Heart right ventricle (tissue), 16 donors: Measurements from ENCODE around the gene YPEL2. TPM values are rescaled to one million over a fixed set of nuclear protein-coding genes. Genes with fewer than 3 reads are reported as not detected.

Experiments
- ATAC-seq, 8 donors: fragments of 200-7000 bp; cut with Tn5 transposase; one replicate each; pipeline ENCODE4 v1.9.1; 2020; ENCODE audit warnings: mild to moderate bottlenecking in 8 of 8, moderate library complexity in 8 of 8, moderate number of reproducible peaks in 1 of 8
- DNase-seq, 2 donors: peaks; one replicate each; pipeline ENCODE4 v3.0.0-alpha.2; 2020
- H3K27ac ChIP-seq, 10 donors: fragments of 200-600 bp; sonication (generic) in 2 of 10; one replicate each; pipeline versions ENCODE4 v1.5.0 to v1.8.0; 2020 to 2022; ENCODE audit warnings: mild to moderate bottlenecking in 3 of 10
- H3K27me3 ChIP-seq, 7 donors: fragments of 200-600 bp; one replicate each; pipeline ENCODE4 v1.8.0; 2021 to 2022; ENCODE audit warnings: mild to moderate bottlenecking in 2 of 7
- H3K36me3 ChIP-seq, 9 donors: fragments of 200-600 bp; sonication (generic) in 1 of 9; one replicate each; pipeline versions ENCODE4 v1.5.0 to v1.8.0; 2020 to 2022; ENCODE audit warnings: mild to moderate bottlenecking in 2 of 9
- H3K4me1 ChIP-seq, 9 donors: fragments of 200-600 bp; sonication (generic) in 1 of 9; one replicate each; pipeline versions ENCODE4 v1.5.0 to v1.8.0; 2020 to 2022; ENCODE audit warnings: mild to moderate bottlenecking in 4 of 9
- H3K4me3 ChIP-seq, 10 donors: fragments of 200-600 bp; sonication (generic) in 2 of 10; one replicate each; pipeline versions ENCODE4 v1.5.0 to v1.8.0; 2020 to 2022; ENCODE audit warnings: mild to moderate bottlenecking in 7 of 10, moderate library complexity in 2 of 10
- H3K9me3 ChIP-seq, 11 donors: fragments of 200-600 bp in 10 of 11; sonication (generic) in 2 of 11; one replicate each; pipeline versions ENCODE4 v1.5.0 to v1.8.0; 2013 to 2022; ENCODE audit warnings: mild to moderate bottlenecking in 2 of 11, control low read depth in 1 of 11, moderate library complexity in 1 of 11
- CTCF ChIP-seq, 9 donors: fragments of 200-600 bp; sonication (generic) in 2 of 9; IDR thresholded peaks; one replicate each; pipeline versions ENCODE4 v1.5.0 to v1.8.0; 2021 to 2022; ENCODE audit warnings: antibody characterized with exemption in 9 of 9, mild to moderate bottlenecking in 5 of 9, moderate library complexity in 1 of 9
- WGBS, 2 donors: extraction: QIAGEN DNeasy Blood & Tissue Kit; methylation state at CpG; one replicate each; pipeline ENCODE4 v1.1.7; 2013; ENCODE audit warnings: inconsistent platforms in 1 of 2; 5-methylcytosine and 5-hydroxymethylcytosine counted together
- intact Hi-C, 10 donors: fragments of 100-400 bp; cut with DNase I; formaldehyde crosslinking; loops; one replicate each; pipeline versions ENCODE4 v1.11.1 to v1.14.2; 2022
- polyA plus RNA-seq, 2 donors: library from polyadenylated mRNA; stranded (reverse); fragments of 200-250 nt; gene quantifications; one replicate each; pipeline ENCODE4 v1.2.3, GENCODE V29; 2013
- total RNA-seq, 10 donors: library from RNA; stranded (reverse); fragmentation: NEBNext Ultra II Directional in 3 of 10; extraction: Animal tissue kit (Norgen Biotek cat#: 25700) in 3 of 10; gene quantifications; one replicate each; pipeline versions ENCODE4 v1.2.1 to v1.2.4, GENCODE V29; 2021 to 2023
- donor health status: Arrhythmogenic right ventricular cardiomyopathy.
- donor health status: ischemic (EF 13 %, LVEDD 7.1; RV severe dilation, severe dysfunction).
- donor health status: healthy with polysubstance abuse.
- donor health status: DM: no; HTN: yes; CAD: no.
- donor health status: DM: no; HTN: no; CAD: no.
- donor health status: ischemic (EF 25% LVEDD 6.9; RV normal size, moderate dysfunction).
- donor health status: ischemic (EF 25% LVEDD 5.7; RV mildly dilated, moderate dysfunction).
- donor health status: healthy.
- donor health status: DM: yes; HTN: yes; CAD: no.
- donor health status: Ischemic cardiomyopathy.
- donor health status: ischemic (EF 35%, LVEDD 5.7; RV mildly dilated, moderate dysfunction).
- donor health status: nonischemic (EF 11% LVEDD 7.7; RV severe dilation, severe dysfunction).
- donor health status: DM: yes; HTN: yes; CAD: no.
- donor health status: PGD.
- donor health status: ischemic (EF 29% LVEDD 5.4; RV normal size, mild dysfunction).
- donor health status: nonischemic (EF 23%, LVEDD 6.1; RV moderate dilation, normal function).

YPEL2 gene
- total and polyA plus RNA-seq, 12 donors: 5.0 to 57.1 (median 36.5) TPM

- Histone ChIP-seq H3K27ac (peak overlapping the region; percentile 89 to 97 (median 92)), H3K36me3 (peaks cover 0 to 3% (median 0%) of the 10 kb centered on the region in 9 donors), H3K27me3 (no peaks in the 10 kb centered on the region), H3K9me3 (no peaks in the 10 kb centered on the region), H3K4me3 (no peak overlapping the region), H3K4me1 (peaks cover 70 to 100% (median 99%) of the 10 kb centered on the region in 9 donors)
- no peak for DNase-seq
- WGBS, 2 donors: 53 to 61% methylated on average over 7 of the region's 7 CpGs
- TF ChIP-seq CTCF (IDR thresholded peaks at IDR 0.05): no peak
- ATAC-seq: no peak
- intact Hi-C loops: loop anchor here in 4 of 10 donors (5.0 kb wide), 3 partner anchors 36 to 69 kb away; partner anchors contain the start of gene YPEL2 (in 3 of the 4)
Observed at GRCh38 chr17:59368218-59368857, 36.9 kb downstream of the YPEL2 start.

GRCh38 chr17:59369031-59369975 lies 37.8 kb downstream of the YPEL2 start:
- peak in 1 of 8 donors; percentile 27 for ATAC-seq
- no peaks in the 10 kb centered on the region for H3K27me3 ChIP-seq
- WGBS, 2 donors: 34 to 42% methylated on average over 9 of the region's 9 CpGs
- peak in 1 of 2 donors; percentile 26 for DNase-seq
- no peaks in the 10 kb centered on the region for H3K9me3 ChIP-seq
- peaks cover 0 to under 1% (median 0%) of the 10 kb centered on the region in 9 donors for H3K36me3 ChIP-seq
- H3K27ac ChIP-seq: peak overlapping the region; percentile 89 to 97 (median 92)
- intact Hi-C loops: loop anchor here in 4 of 10 donors (5.0 kb wide), 3 partner anchors 37 to 68 kb away; partner anchors contain the start of gene YPEL2 (in 3 of the 4)
- TF ChIP-seq CTCF (IDR thresholded peaks at IDR 0.05): no peak
- peaks cover 77 to 100% (median 100%) of the 10 kb centered on the region in 9 donors for H3K4me1 ChIP-seq
- no peak overlapping the region for H3K4me3 ChIP-seq

- Histone ChIP-seq H3K9me3 (no peaks in the 10 kb centered on the region), H3K27ac (peak overlapping the region; percentile 89 to 97 (median 92)), H3K4me3 (peak overlapping the region in 2 of 10 donors; percentile 10 to 12), H3K4me1 (peaks cover 80 to 100% (median 100%) of the 10 kb centered on the region in 9 donors), H3K36me3 (no peaks in the 10 kb centered on the region), H3K27me3 (no peaks in the 10 kb centered on the region)
- ATAC-seq (peak in 1 of 8 donors; percentile 16), DNase-seq (no peak)
- TF ChIP-seq CTCF (IDR thresholded peaks at IDR 0.05): no peak
- WGBS, 2 donors: 55 to 61% methylated on average over 10 of the region's 10 CpGs
- intact Hi-C loops: loop anchor here in 5 of 10 donors (5.0 to 10.0 kb wide), 4 partner anchors 38 to 57 kb away; partner anchors contain the start of gene YPEL2 (in 1 of the 5)
Observed at GRCh38 chr17:59370593-59371299, 39.3 kb downstream of the YPEL2 start.
